T-helper 1 cell (primary cell): ENCODE measurements around the gene CACFD1.

Source experiments
- DNase-seq, 5 donors: peaks; one replicate each; pipeline ENCODE4 v3.0.0-alpha.2; 2012 to 2020

Gene CACFD1

DNA sequence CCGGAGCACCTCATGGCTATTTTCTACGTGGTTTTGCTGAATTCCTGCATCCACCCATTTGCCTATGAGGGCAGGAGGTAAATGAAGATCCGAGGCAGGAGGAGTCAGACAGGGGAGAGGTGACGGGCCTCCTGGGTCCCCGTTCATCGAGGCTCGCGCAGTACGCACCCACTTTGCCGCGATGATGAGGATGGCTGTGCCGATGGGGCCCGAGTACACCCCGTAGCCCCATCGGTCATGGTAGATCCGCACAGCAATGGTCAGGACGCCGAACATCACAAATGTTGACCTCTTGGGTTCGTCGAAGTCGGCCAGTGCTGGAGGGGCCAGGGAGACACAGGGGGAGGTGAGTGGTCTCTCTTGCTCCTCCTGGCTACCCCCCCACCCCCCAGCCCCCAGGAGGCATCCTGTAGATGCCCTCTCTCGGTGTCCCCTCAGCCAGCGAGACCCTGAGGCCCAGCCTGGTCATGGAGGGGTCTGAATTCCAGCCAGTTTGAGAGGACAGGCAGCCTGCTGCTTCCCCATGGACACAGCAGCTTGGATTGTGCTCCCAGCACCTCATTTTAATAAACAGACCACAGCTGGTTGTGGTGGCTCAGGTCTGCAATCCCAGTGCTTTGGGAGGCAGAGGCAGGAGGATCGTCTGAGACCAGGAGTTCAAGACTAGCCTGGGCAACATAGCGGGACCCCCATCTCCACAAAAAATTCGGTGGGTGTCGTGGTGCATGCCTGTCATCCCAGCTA, 59.1 kb downstream of the CACFD1 start:
- DNase-seq: no peak

DNA sequence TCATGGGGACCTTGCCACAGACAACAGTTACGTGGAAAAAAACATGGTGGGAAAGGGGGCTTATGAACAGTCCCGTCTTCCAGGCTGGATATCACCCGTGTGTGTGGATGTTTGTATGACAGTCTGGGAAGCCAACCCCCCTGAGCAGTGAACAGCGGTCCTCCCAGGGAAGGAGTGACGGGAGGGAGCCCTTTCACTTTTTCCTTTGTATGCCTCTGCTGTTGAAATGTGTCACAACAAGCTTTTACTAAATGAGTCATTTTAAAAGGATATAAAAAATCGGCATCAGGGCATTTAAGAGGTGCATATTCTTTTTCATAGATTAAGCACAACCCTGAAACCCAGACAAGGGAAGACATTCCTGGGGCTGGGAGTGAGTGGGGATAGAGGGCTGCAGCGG, 59.9 kb downstream of the CACFD1 start:
- DNase-seq: no peak

DNA sequence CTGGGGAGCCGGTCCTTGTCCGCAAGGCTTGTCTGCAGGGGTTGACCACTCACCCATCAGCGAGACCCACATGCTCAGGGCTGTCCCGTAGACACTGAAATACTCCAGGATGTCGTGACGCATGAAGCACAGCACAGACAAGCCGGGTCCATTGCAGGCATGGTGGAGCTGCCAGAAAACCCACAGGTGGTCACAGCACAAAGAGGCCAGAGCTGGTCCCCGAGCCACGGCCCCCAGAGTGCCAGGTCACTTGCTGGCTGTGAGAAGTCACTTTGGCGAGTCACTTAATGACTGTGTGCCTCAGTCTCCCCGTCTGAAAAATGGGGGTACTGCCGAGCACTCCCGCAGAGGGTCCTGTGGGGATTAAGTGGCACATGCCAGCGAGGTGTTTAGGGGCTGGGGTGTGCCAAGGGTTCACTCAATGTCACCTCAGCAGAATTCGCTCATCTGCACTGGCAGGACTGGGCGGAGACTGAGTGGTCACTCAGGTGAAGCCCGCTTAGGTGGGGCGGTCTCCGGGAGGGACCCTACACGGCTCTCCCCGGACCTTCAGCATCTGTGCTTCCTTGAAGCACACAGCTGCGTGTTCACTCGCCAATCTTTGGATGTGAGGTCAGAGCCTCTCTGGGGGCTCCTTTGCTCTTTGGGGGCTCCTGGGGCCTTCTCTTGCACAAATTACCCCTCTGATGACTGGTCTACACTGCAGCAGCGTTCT, 60.5 kb downstream of the CACFD1 start:
- no peak for DNase-seq
